ENCODE results near the gene RAP1GAP2.

Gene RAP1GAP2

GRCh38 chr17:2911755-2912111 lies 115.5 kb downstream of the RAP1GAP2 start:
- no peak for DNase-seq (ENCODE audit: low spot score)

- DNase-seq (ENCODE audit: low spot score): no peak
Measured at GRCh38 chr17:2912754-2913153, 116.5 kb downstream of the RAP1GAP2 start.

- DNase-seq (ENCODE audit: low spot score): no peak
Measured at GRCh38 chr17:2916461-2916860, 120.2 kb downstream of the RAP1GAP2 start.

GRCh38 chr17:2921443-2921842 lies 125.2 kb downstream of the RAP1GAP2 start:
- no peak for DNase-seq (ENCODE audit: low spot score)

- no peak for DNase-seq (ENCODE audit: low spot score)
Measured at GRCh38 chr17:2924211-2924610, 128.0 kb downstream of the RAP1GAP2 start.

- DNase-seq (ENCODE audit: low spot score): no peak
Measured at GRCh38 chr17:2925011-2925410, 128.8 kb downstream of the RAP1GAP2 start.

GRCh38 chr17:2926019-2926650 lies 129.9 kb downstream of the RAP1GAP2 start:
- DNase-seq (ENCODE audit: low spot score): no peak

GRCh38 chr17:2928294-2928890 lies 132.2 kb downstream of the RAP1GAP2 start:
- no peak for DNase-seq (ENCODE audit: low spot score)

GRCh38 chr17:2929881-2930533 lies 133.8 kb downstream of the RAP1GAP2 start:
- no peak for DNase-seq (ENCODE audit: low spot score)

- DNase-seq (ENCODE audit: low spot score): no peak
Measured at GRCh38 chr17:2931876-2932275, 135.6 kb downstream of the RAP1GAP2 start.

GRCh38 chr17:2932946-2933345 lies 136.7 kb downstream of the RAP1GAP2 start:
- no peak for DNase-seq (ENCODE audit: low spot score)

GRCh38 chr17:2933606-2934005 lies 137.4 kb downstream of the RAP1GAP2 start:
- DNase-seq (ENCODE audit: low spot score): no peak

- no peak for DNase-seq (ENCODE audit: low spot score)
Measured at GRCh38 chr17:2935632-2936031, 139.4 kb downstream of the RAP1GAP2 start.

GRCh38 chr17:2936351-2936750 lies 140.1 kb downstream of the RAP1GAP2 start:
- no peak for DNase-seq (ENCODE audit: low spot score)

- no peak for DNase-seq (ENCODE audit: low spot score)
Measured at GRCh38 chr17:2936771-2937321, 140.6 kb downstream of the RAP1GAP2 start.

GRCh38 chr17:2937331-2938003 lies 141.2 kb downstream of the RAP1GAP2 start:
- DNase-seq (ENCODE audit: low spot score): no peak

GRCh38 chr17:2939714-2940351 lies 143.6 kb downstream of the RAP1GAP2 start:
- no peak for DNase-seq (ENCODE audit: low spot score)

GRCh38 chr17:2940352-2940751 lies 144.1 kb downstream of the RAP1GAP2 start:
- DNase-seq (ENCODE audit: low spot score): no peak

GRCh38 chr17:2943981-2944380 lies 147.7 kb downstream of the RAP1GAP2 start:
- DNase-seq (ENCODE audit: low spot score): no peak

GRCh38 chr17:2945299-2945698 lies 149.1 kb downstream of the RAP1GAP2 start:
- DNase-seq (ENCODE audit: low spot score): no peak

GRCh38 chr17:2946144-2946543 lies 149.9 kb downstream of the RAP1GAP2 start:
- no peak for DNase-seq (ENCODE audit: low spot score)

GRCh38 chr17:2947588-2947950 lies 151.3 kb downstream of the RAP1GAP2 start:
- no peak for DNase-seq (ENCODE audit: low spot score)

Data from CD4-positive, alpha-beta T cell treated with Interleukin-6 at 100 ng/mL for 8 hours (primary cell).